Mammary epithelial cell (primary cell): ENCODE measurements around the gene LYPD6B.

ENCODE experiments used
- CTCF ChIP-seq, 2 donors: IDR thresholded peaks in 1 of 2; conservative IDR thresholded peaks in 1 of 2; 2 replicates each; pipeline ENCODE4 v1.5.1; 2011 to 2012; ENCODE audit warnings: inconsistent platforms in 2 of 2, low read length in 2 of 2, mild to moderate bottlenecking in 2 of 2, control low read depth in 1 of 2, low read depth in 1 of 2; ENCODE audit not compliant: insufficient read depth in 1 of 2; ENCODE audit errors: extremely low read depth in 1 of 2
- EZH2 ChIP-seq: IDR thresholded peaks from 2 replicates; pipeline ENCODE4 v1.6.1; 2012; ENCODE audit warnings: low read length, inconsistent platforms, borderline replicate concordance

GRCh38 chr2:149015926-149016563, 22.5 kb upstream of the LYPD6B start:
- TF ChIP-seq CTCF (conservative IDR thresholded peaks at IDR 0.05 in 1 of 2, IDR thresholded peaks at IDR 0.05 in 1 of 2; ENCODE audit: extremely low read depth in 1 of 2, insufficient read depth in 1 of 2, low read depth in 1 of 2, low read length in 2 of 2), result no peak
- TF ChIP-seq EZH2, result no peak
